ENCODE data around the gene TMEM270.

TMEM270 gene

GRCh38 chr7:73904219-73905137 lies 43.5 kb downstream of the TMEM270 start:
- DNase-seq (ENCODE audit: low read depth in 4 of 4, low spot score in 1 of 4), result no peak

DNA sequence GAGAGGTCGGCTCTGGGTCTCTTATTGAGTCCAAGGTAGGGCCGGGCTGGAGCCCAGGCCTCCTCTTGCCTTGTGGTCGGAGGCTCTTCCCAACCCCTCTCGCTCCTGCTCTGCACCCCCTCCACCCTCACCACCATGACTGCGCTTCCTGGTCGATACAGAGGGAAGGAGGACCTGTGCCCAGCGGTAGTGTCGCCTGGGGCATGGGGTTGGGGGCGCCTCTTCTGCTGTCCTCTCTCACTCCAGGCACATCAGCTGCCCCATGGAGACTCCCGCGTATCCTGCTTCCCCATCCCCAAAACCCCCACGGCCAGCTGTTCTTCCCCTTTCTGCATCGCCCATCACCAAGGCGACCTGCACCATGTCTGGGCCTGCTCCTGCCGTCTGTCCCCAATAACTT lies 44.4 kb downstream of the TMEM270 start:
- no peak for DNase-seq (ENCODE audit: low read depth in 4 of 4, low spot score in 1 of 4)

DNA sequence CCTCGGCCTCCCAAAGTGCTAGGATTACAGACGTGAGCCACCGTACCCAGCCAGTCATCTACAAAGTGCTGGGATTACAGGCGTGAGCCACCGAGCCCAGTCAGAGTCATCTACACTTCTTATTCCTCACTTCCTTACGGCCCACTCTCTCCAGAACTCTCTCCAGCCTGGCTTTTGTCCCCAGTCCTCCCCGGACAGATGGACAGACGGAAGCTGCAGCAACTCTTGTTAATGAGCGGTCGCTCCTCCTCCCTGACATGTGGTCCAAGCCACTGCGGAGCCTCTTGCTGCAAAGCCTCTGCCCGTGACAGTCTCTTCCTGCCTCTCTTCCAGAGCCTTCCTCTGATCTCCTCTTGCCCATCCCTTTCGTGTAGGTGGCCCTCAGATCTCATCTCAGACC lies 45.9 kb downstream of the TMEM270 start:
- DNase-seq (ENCODE audit: low read depth in 4 of 4, low spot score in 1 of 4), result no peak

GRCh38 chr7:73907554-73908122 lies 46.7 kb downstream of the TMEM270 start:
- DNase-seq (ENCODE audit: low read depth in 4 of 4, low spot score in 1 of 4), result no peak

DNA sequence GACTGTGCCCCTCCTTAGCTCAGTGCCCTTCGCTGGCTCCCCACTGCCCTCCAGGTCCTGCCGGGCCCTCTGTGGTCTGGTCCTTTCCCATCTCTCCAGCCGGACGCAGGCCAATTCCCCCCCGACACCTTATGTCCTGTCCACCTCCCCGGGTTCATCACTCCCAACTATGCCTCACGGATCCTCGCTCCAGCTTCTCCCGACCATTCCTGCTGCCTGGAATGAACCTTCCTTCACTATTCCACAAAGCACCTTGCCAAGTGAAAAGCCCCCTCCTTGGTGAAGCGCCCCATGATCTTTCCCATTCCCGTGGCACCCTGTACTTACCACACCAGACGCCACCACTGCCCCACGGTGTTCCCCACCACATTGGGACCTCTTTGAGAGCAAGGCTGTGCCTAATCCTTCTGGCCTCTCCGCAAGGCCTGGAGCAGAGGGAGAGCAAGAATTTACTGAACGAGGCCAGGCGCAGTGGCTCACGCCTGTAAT lies 47.2 kb downstream of the TMEM270 start:
- no peak for DNase-seq (ENCODE audit: low read depth in 4 of 4, low spot score in 1 of 4)

- no peak for DNase-seq (ENCODE audit: low read depth in 4 of 4, low spot score in 1 of 4)
These were observed 48.3 kb downstream of the TMEM270 start for GRCh38 chr7:73909051-73909941.

DNA sequence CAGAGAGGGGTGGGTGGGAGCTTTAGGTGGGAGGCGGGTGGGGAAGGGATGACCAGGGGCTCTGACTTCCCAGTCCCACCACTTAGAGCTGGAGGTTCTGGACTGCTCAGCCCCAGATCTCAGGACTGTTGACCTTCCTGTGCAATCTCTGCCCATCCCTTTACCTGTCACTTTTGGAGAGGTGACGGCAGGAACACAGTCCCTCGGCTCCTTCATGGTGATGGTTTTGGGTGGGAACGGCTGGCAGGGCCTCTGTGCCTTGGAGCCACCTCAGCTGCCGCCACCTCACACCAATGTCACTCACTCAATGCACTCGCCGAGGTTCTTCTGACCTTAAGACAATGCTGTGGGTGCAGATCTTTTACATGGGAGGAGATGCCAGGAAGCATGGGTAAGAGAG lies 49.0 kb downstream of the TMEM270 start:
- no peak for DNase-seq (ENCODE audit: low read depth in 4 of 4, low spot score in 1 of 4)

DNA sequence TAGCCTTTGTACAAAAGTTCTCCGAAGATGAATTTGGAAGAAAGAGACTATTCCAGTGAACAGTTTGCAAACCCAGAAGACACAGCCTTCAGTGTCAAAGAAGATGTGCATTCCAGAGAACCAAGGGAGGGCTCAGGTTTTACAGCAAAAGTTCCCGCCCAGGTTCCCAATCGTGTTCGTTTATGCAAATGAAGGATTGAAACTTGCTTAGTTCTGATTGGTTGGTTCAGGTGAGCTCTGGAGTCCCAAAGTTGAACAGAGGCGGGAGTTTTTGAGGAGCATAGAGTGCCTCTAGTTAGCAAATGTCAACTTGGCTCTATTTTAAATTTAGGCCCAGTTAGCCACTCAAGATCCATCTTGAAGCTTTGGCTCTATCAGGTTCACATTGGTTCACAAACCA lies 51.3 kb downstream of the TMEM270 start:
- DNase-seq (ENCODE audit: low read depth in 4 of 4, low spot score in 1 of 4), result no peak
